Activated CD8-positive, alpha-beta memory T cell treated with anti-CD3 and anti-CD28 coated beads, Interleukin-2, amount 10 ng/mL, durations not matched to agents 7 days and 5 days (primary cell): ENCODE measurements around the gene VWA3A. TPM values are rescaled to one million over a fixed set of nuclear protein-coding genes. Genes with fewer than 3 reads are reported as not detected.

Source experiments
- ATAC-seq: fragments of 150-1000 bp; cut with Tn5 transposase; one replicate; pipeline ENCODE4 v1.10.0; 2021; ENCODE audit warnings: moderate library complexity
- CTCF ChIA-PET: fragments of 350-600 bp; sonication (Branson Sonifier 250); formaldehyde crosslinking; loops from one replicate; lab custom pipeline; 2021; ENCODE audit warnings: antibody characterized with exemption; lab: Charles Lee
- DNase-seq: peaks from one replicate; pipeline ENCODE4 v3.0.0-alpha.2; 2020
- H3K27ac Mint-ChIP-seq: one replicate; pipeline ENCODE4 v1.8.0; 2021; ENCODE audit warnings: mild to moderate bottlenecking, mixed read lengths
- H3K27me3 Mint-ChIP-seq: one replicate; pipeline ENCODE4 v1.8.0; 2021; ENCODE audit warnings: mixed read lengths
- H3K36me3 Mint-ChIP-seq: one replicate; pipeline ENCODE4 v1.8.0; 2021; ENCODE audit warnings: mild to moderate bottlenecking, mixed read lengths
- H3K4me1 Mint-ChIP-seq: one replicate; pipeline ENCODE4 v1.8.0; 2021; ENCODE audit warnings: mixed read lengths
- H3K4me3 Mint-ChIP-seq: one replicate; pipeline ENCODE4 v1.8.0; 2021; ENCODE audit warnings: mild to moderate bottlenecking, moderate library complexity, mixed read lengths
- H3K9me3 Mint-ChIP-seq: one replicate; pipeline ENCODE4 v1.8.0; 2022; ENCODE audit warnings: low read depth, mixed read lengths
- total RNA-seq, 2 experiments: library from RNA; stranded (reverse); gene quantifications; one replicate each; pipeline ENCODE4 v1.2.3, GENCODE V29; 2021

VWA3A gene
- total RNA-seq, 2 experiments from 2014 or later: 0.28 to 0.29 TPM

DNA sequence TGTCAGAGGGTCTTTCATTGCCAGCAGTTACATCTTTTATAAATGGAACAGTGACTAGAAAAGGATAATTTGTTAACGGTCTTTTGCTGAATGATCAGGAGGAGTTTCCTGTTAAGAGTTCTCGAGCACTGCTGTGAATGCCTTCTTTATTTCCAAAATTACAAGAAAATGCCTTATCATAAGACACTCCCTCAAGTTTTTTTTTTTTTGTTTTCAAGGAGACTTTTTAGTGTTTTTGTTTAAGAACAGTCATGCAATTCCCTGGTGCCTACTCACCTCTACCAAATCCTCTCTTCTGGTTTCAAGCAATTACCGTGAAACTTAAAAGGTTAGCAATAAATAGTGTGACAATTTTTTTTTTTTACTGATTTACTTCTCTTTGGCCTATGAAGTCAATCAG is 19.0 kb upstream of the VWA3A start:
- peaks cover 2% of the 10 kb centered on the region for H3K36me3 Mint-ChIP-seq
- ATAC-seq (no peak), DNase-seq (no peak)
- H3K27ac Mint-ChIP-seq: no peak overlapping the region
- CTCF ChIA-PET: interaction anchor here (0.9 to 1.5 kb wide), 3 partner anchors 44 to 73 kb away, joined by 3 to 6 read pairs (median 3); partner anchors contain the start of gene PDZD9
- H3K4me1 Mint-ChIP-seq: peaks cover 2% of the 10 kb centered on the region
- H3K27me3 Mint-ChIP-seq: no peaks in the 10 kb centered on the region
- no peak overlapping the region for H3K4me3 Mint-ChIP-seq
- H3K9me3 Mint-ChIP-seq: no peaks in the 10 kb centered on the region

DNA sequence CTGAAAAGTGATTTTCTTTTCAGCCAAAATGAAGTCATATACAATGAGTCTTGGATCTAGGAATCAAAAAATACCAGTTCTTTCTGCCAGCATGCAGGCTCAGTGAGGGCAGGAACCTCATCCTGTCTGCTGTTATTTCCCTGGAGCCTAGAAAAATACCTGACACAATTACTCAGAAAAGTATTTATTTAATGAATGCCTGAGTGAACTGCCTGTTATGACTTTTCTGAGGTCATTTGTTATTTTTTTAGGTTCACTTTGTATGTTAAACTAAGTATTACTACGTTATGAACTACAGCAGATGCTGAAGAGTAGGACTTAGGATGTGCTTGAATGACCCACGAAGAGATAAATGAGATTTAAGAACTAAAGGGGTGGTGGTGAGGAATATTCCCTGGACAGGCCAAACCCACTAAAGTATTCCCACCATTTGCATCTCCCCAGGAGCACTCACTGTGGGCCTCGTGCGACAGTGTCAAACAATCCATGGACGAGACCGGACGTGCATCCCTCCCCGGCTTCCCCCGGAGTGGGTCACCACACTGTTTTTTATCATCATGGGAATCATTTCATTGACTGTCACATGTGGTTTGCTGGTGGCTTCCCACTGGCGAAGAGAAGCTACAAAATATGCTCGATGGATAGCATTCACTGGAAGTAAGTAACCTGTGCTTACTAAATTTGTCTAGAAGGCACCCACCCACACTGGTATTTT is 17.1 kb upstream of the VWA3A start:
- Mint-ChIP-seq H3K4me1 (peaks cover 2% of the 10 kb centered on the region), H3K4me3 (no peak overlapping the region), H3K27ac (no peak overlapping the region), H3K36me3 (no peaks in the 10 kb centered on the region), H3K27me3 (no peaks in the 10 kb centered on the region), H3K9me3 (no peaks in the 10 kb centered on the region)
- ATAC-seq: no peak
- DNase-seq: no peak
- CTCF ChIA-PET: interaction anchor here (1.2 to 5.6 kb wide), 2 partner anchors 24 to 71 kb away, joined by 3 to 296 read pairs; partner anchors contain the start of genes MOSMO and PDZD9

DNA sequence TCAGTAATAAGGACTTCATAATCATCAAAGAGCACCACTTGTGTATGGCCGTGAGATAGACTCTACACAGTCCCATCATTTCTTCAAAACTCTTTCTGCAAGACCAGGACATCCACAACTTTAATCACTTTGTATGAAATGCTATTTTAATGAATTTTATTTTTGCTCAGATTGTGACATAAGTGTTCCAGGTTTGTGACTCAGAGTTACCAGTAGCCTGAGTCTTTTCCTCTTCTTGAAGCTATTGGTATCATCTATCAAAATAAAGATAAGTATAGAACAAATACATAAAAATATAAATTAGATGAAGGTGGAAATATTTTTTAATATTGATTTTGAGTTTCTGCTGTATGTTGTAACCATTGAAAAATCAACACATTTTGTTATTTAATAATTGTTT is 16.6 kb upstream of the VWA3A start:
- DNase-seq (no peak), ATAC-seq (no peak)
- H3K27me3 Mint-ChIP-seq: no peaks in the 10 kb centered on the region
- H3K36me3 Mint-ChIP-seq: no peaks in the 10 kb centered on the region
- no peak overlapping the region for H3K27ac Mint-ChIP-seq
- CTCF ChIA-PET: interaction anchor here (1.2 to 5.6 kb wide), 2 partner anchors 23 to 72 kb away, joined by 3 to 296 read pairs; partner anchors contain the start of genes MOSMO and PDZD9
- H3K4me1 Mint-ChIP-seq: peaks cover 2% of the 10 kb centered on the region
- no peaks in the 10 kb centered on the region for H3K9me3 Mint-ChIP-seq
- no peak overlapping the region for H3K4me3 Mint-ChIP-seq

DNA sequence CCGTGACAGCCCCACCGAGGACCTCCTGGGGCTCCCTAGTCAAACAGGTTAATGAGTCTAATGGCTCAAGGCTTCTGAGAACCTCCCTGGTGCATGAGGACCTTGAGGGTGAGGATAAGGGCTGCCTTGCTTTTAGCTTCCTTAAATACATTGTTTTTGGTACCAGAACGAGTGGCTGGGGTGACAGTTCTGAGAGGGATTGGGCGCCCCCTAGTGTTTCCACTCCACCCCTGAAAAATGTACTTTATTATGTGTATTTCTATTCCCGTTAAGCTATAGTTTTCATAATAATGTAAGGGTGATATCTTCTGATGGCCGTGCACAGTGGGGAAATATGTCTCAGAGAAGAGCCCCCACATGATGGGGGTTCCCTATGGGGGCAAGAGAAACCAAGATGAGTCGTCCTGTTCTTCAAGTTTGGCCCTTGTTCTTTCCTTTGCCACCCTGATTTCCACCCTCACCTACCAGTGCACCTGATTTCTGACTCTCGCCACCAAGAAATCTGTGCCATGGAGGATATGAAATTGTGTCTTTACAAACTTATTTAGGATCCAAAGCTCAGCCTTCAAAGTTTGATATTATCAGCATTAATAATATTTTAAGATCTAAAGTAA is 14.5 kb upstream of the VWA3A start:
- Mint-ChIP-seq H3K27ac (no peak overlapping the region), H3K4me1 (peaks cover 2% of the 10 kb centered on the region), H3K27me3 (no peaks in the 10 kb centered on the region), H3K36me3 (no peaks in the 10 kb centered on the region), H3K9me3 (no peaks in the 10 kb centered on the region), H3K4me3 (no peak overlapping the region)
- ATAC-seq: peak; percentile 58
- CTCF ChIA-PET: interaction anchor here (0.6 to 5.6 kb wide), 48 partner anchors 11 to 817 kb away, joined by 3 to 296 read pairs (median 5); partner anchors contain the start of genes MOSMO, PDZD9, UQCRC2 and VWA3A
- peak; percentile 79 for DNase-seq

DNA sequence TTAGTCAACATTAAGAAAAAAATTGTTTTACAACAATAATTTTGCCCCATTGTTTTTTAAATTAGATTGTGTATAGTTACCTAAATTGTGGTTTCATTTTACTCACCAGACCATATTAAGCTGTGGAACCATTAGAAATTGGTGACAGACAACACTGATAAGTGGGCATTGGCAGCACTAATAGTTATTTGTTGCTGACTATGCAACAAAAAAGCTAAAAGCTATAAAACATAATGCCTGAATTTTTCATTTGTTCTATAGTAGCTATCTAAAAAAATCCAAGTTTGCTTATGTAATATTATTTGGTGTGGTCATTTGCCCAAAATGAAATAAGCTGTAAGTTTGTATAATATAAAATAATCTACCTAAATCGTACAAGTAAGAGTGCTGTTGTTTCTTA is 13.7 kb upstream of the VWA3A start:
- no peaks in the 10 kb centered on the region for H3K27me3 Mint-ChIP-seq
- DNase-seq (no peak), ATAC-seq (no peak)
- CTCF ChIA-PET: interaction anchor here (0.6 to 5.6 kb wide), 23 partner anchors 8 to 128 kb away, joined by 3 to 296 read pairs (median 6); partner anchors contain the start of genes MOSMO and PDZD9
- no peaks in the 10 kb centered on the region for H3K9me3 Mint-ChIP-seq
- H3K27ac Mint-ChIP-seq: no peak overlapping the region
- no peaks in the 10 kb centered on the region for H3K36me3 Mint-ChIP-seq
- H3K4me1 Mint-ChIP-seq: peaks cover 2% of the 10 kb centered on the region
- no peak overlapping the region for H3K4me3 Mint-ChIP-seq

DNA sequence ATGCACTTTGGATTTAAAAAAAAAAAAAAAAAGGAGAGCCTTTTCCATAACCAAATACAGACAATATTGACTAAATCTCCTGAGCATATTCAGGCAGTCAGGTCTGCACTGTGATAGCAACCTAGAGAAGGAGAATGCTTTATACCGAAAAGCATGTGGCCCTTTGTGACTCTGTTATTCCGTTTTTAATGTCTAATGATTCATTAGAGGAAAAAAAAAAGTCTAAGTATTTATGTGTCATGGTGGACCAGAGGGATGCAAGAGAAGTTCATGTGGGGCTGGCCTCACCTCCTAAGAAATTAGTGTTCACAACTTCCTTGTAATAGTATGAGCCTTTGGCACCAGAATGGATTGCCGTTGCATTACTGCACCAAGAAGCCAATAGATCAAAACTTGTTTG is 11.3 kb upstream of the VWA3A start:
- DNase-seq: no peak
- H3K4me3 Mint-ChIP-seq: no peak overlapping the region
- peaks cover 2% of the 10 kb centered on the region for H3K4me1 Mint-ChIP-seq
- ATAC-seq: no peak
- no peaks in the 10 kb centered on the region for H3K27me3 Mint-ChIP-seq
- CTCF ChIA-PET: interaction anchor here (5.6 kb wide), 1 partner anchor 77 kb away, joined by 296 read pairs; the partner anchor contains the start of genes MOSMO and PDZD9
- H3K36me3 Mint-ChIP-seq: peaks cover 1% of the 10 kb centered on the region
- H3K9me3 Mint-ChIP-seq: no peaks in the 10 kb centered on the region
- no peak overlapping the region for H3K27ac Mint-ChIP-seq

DNA sequence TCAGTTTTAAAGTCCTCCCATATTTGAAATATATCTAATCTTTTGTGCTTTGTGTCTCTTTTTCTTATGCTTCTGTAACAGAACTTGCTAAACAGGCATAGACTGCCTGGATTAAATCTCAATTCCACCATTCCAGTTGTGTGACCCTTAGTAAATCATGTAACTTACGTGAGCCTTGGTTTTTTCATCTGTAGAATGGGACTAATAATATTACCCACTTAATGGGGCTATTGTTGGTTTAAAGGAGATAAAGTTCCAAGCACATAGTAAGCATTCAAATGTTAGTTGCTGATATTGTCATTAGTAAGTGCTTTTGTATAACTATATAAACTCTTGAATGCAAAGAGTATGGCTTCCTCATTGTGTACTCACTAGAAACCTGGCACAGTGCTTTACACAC is 5.9 kb upstream of the VWA3A start:
- H3K9me3 Mint-ChIP-seq: no peaks in the 10 kb centered on the region
- CTCF ChIA-PET: no interaction called here

DNA sequence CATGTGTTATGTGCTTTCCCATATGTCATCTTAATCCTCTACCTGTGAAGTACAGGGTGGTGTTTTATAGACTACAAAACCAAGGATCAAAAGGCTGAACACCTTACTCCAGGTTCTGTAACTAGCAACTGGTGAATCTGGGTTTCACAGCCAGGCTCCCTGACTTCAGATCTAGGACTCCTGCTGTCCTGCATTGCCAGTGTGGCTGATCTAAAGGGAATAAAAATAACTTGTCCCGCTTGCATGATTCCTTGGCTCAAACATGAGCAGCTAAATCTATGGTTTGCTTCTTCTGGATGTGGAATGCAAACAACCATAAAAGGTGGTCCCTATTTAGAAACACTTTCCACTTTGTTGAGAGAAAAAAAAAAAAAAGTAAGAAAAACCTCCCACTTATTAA is 3.7 kb upstream of the VWA3A start:
- no peak for DNase-seq
- CTCF ChIA-PET: interaction anchor here (0.9 to 3.3 kb wide), 4 partner anchors 10 to 100 kb away, joined by 3 to 23 read pairs (median 8); no protein-coding TSS in a partner anchor
- ATAC-seq: no peak
- Mint-ChIP-seq H3K27me3 (no peaks in the 10 kb centered on the region), H3K4me3 (no peak overlapping the region), H3K36me3 (peaks cover 1% of the 10 kb centered on the region), H3K27ac (no peak overlapping the region), H3K9me3 (no peaks in the 10 kb centered on the region), H3K4me1 (no peaks in the 10 kb centered on the region)

More for the DNA sequence above, 5.9 kb upstream of the VWA3A start:
- Mint-ChIP-seq H3K27ac (no peak overlapping the region), H3K27me3 (no peaks in the 10 kb centered on the region), H3K4me3 (no peak overlapping the region), H3K36me3 (peaks cover 1% of the 10 kb centered on the region), H3K4me1 (no peaks in the 10 kb centered on the region)
- DNase-seq: no peak
- no peak for ATAC-seq

DNA sequence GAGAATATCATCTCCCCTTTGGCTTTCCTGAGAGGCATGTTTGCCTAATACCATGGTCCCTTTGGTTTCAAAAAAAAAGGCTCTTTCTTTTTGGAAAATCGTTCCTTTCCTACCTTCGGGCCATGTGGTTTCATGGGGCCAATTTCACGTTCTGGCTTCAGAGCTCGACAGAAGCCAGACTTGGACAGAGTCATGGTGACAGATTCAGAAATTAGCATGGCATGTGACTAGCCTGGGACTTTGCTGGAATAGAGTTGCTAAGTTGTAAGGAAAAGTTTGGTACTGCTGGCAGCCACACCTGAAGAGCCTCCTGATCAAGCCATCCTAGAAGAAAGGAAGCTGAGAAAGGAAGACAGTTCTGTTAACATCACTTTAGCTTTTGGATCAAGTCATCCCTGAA is 2.4 kb upstream of the VWA3A start:
- Mint-ChIP-seq H3K4me3 (no peak overlapping the region), H3K9me3 (no peaks in the 10 kb centered on the region), H3K27ac (no peak overlapping the region), H3K4me1 (no peaks in the 10 kb centered on the region), H3K36me3 (peaks cover 1% of the 10 kb centered on the region), H3K27me3 (peaks cover under 1% of the 10 kb centered on the region)
- CTCF ChIA-PET: interaction anchor here (0.6 to 3.3 kb wide), 4 partner anchors 10 to 174 kb away, joined by 3 to 23 read pairs (median 8); partner anchors contain the start of gene PDZD9
- no peak for ATAC-seq
- DNase-seq: no peak

DNA sequence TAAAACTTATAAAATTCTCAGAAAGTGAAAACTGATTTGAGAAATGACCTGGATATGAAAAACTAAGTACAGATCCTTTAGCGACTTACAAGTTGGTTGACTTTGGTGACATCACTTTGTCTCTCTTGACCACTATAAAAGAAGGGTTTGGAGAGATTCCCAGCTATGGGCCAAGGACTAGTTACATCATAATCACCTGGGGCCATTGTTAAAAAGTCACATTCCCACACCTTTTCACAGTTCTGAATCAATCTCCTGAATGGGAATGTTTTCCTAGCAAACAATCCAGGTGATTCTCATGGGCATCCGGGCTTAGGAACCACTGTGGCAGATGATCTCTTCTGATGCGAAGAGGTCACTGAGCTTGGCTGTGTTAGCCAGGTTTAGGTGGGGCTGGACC is 620 bp upstream of the VWA3A start:
- no peak overlapping the region for H3K27ac Mint-ChIP-seq
- H3K36me3 Mint-ChIP-seq: no peaks in the 10 kb centered on the region
- no peak for DNase-seq
- H3K4me1 Mint-ChIP-seq: no peaks in the 10 kb centered on the region
- ATAC-seq: no peak
- H3K4me3 Mint-ChIP-seq: no peak overlapping the region
- CTCF ChIA-PET: interaction anchor here (0.7 to 1.2 kb wide), 3 partner anchors 83 to 97 kb away, joined by 3 to 7 read pairs (median 3); no protein-coding TSS in a partner anchor
- H3K27me3 Mint-ChIP-seq: peaks cover 8% of the 10 kb centered on the region
- no peaks in the 10 kb centered on the region for H3K9me3 Mint-ChIP-seq

DNA sequence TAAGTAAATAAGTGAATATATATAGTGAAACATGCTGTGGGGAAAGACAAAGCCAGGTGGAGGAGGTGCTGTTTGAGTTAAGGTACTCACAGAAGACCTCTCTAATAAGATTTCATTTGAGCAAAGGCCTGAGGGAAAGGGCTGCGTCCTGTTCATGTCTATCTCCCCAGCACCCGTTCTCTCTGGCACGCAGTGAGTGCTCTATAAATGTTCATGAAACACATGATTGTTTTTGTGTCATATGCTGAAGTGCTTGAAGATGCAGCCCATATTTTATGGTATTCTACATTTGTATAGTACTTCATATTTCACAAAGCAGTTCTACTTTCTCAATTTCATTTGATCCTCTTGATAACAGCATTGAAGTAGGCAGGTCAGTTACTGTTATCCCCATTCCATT is 990 bp downstream of the VWA3A start:
- CTCF ChIA-PET: no interaction called here
- Mint-ChIP-seq H3K9me3 (no peaks in the 10 kb centered on the region), H3K4me3 (no peak overlapping the region), H3K27me3 (peaks cover 14% of the 10 kb centered on the region), H3K4me1 (no peaks in the 10 kb centered on the region), H3K36me3 (no peaks in the 10 kb centered on the region), H3K27ac (no peak overlapping the region)
- no peak for DNase-seq
- no peak for ATAC-seq

DNA sequence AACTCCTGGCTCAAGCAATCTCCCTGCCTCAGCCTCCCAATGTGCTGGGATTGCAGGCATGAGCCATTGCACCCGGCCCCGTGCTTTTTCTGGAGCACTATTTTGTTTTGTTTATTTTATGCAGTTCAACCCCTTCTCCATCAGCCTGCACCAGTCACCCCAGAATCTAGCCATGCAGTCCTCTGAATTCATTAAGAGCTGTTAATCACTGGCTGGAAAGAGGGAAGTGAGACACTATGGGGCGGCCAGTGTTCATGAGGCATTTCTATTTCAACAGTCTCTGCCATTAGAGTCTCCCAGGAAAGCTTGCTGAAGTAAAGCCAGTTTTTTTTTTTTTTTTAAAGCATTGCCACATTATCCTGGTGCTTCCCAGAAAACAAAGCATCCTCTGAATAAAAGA is 1.7 kb downstream of the VWA3A start:
- CTCF ChIA-PET: no interaction called here
- H3K4me3 Mint-ChIP-seq: no peak overlapping the region
- H3K36me3 Mint-ChIP-seq: no peaks in the 10 kb centered on the region
- H3K4me1 Mint-ChIP-seq: peaks cover 2% of the 10 kb centered on the region
- no peak for DNase-seq
- H3K27ac Mint-ChIP-seq: no peak overlapping the region
- no peaks in the 10 kb centered on the region for H3K9me3 Mint-ChIP-seq
- peaks cover 14% of the 10 kb centered on the region for H3K27me3 Mint-ChIP-seq
- ATAC-seq: no peak

DNA sequence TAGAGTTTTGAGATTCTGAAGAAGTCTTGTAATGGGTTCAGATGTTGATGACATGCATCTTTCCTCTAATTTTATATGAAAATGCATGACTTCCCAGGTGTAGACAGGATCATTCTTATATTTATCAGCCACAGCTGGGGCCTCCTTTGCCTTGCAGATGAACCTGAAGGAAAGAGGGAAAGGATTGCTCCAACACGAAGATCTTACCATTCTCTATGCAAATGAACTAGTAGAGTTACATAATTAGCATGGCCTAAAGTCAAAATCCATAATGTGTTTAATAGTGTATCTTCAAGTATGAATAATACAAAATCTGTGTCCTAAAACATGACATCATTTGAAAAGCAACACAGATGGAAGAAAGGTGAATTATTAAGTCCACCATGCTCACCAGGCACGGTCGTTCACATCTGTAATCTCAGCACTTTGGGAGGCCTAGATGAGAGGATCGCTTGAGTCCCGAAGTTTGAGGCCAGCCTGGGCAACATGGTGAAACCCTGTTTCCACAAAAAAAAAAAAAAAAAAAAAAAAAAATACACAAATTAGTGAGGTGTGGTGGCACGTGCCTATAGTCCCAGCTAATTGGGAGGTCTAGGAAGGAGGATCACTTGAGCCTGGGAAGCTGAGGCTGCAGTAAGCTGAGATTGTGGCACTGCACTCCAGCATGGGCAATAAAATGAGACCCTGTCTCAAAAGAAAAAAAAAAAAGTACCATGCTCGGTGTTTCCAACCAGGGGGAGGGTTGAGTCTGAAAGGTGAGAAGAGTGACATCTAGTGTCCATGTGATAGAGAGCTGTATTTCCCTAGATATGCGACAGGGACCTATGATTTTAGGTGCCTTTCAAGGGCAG is 6.3 kb downstream of the VWA3A start:
- H3K27ac Mint-ChIP-seq: no peak overlapping the region

More for the DNA sequence above, 6.3 kb downstream of the VWA3A start:
- ATAC-seq (peak; percentile 89), DNase-seq (no peak)
- CTCF ChIA-PET: interaction anchor here (0.7 to 3.1 kb wide), 28 partner anchors 9 to 299 kb away, joined by 3 to 23 read pairs (median 4); no protein-coding TSS in a partner anchor
- peaks cover 5% of the 10 kb centered on the region for H3K4me1 Mint-ChIP-seq
- H3K27me3 Mint-ChIP-seq: peaks cover 17% of the 10 kb centered on the region
- no peak overlapping the region for H3K4me3 Mint-ChIP-seq
- H3K36me3 Mint-ChIP-seq: no peaks in the 10 kb centered on the region
- no peaks in the 10 kb centered on the region for H3K9me3 Mint-ChIP-seq
